Karpas-422 (cell line): ENCODE data around the gene SLFN5. TPM values are rescaled to one million over a fixed set of nuclear protein-coding genes. Genes with fewer than 3 reads are reported as not detected.

Source experiments
- DNase-seq: peaks from one replicate; pipeline ENCODE4 v3.0.0-alpha.2; 2015
- H2AFZ ChIP-seq: fragments of 200-600 bp; sonication (generic); 2 replicates; pipeline ENCODE4 v1.6.1; 2014; ENCODE audit warnings: antibody characterized with exemption, low read length, mixed read lengths
- H3K27ac ChIP-seq: fragments of 200-600 bp; sonication (generic); 2 replicates; pipeline ENCODE4 v1.5.1; 2014; ENCODE audit warnings: mild to moderate bottlenecking, low read length, moderate library complexity
- H3K27me3 ChIP-seq: fragments of 200-600 bp; sonication (generic); 2 replicates; pipeline ENCODE4 v1.6.1; 2014; ENCODE audit warnings: low read length, mixed read lengths
- H3K36me3 ChIP-seq: fragments of 200-600 bp; sonication (generic); 2 replicates; pipeline ENCODE4 v1.6.1; 2014; ENCODE audit warnings: low read length, mixed read lengths; ENCODE audit not compliant: insufficient read depth
- H3K4me1 ChIP-seq: fragments of 200-600 bp; sonication (generic); 2 replicates; pipeline ENCODE4 v1.6.1; 2014; ENCODE audit warnings: mild to moderate bottlenecking, low read length, mixed read lengths
- H3K4me2 ChIP-seq: fragments of 200-600 bp; sonication (generic); 2 replicates; pipeline ENCODE4 v1.6.1; 2014; ENCODE audit warnings: low read length, low read depth, mild to moderate bottlenecking; ENCODE audit not compliant: poor library complexity, severe bottlenecking
- H3K4me3 ChIP-seq: fragments of 200-600 bp; sonication (generic); 2 replicates; pipeline ENCODE4 v1.5.1; 2014; ENCODE audit warnings: mild to moderate bottlenecking, antibody characterized with exemption, low read length, mixed read lengths
- H3K79me2 ChIP-seq: fragments of 200-600 bp; sonication (generic); 2 replicates; pipeline ENCODE4 v1.6.1; 2014; ENCODE audit warnings: mild to moderate bottlenecking, low read length, mixed read lengths
- H3K9ac ChIP-seq: fragments of 200-600 bp; sonication (generic); 2 replicates; pipeline ENCODE4 v1.6.0; 2014; ENCODE audit warnings: low read length
- H3K9me2 ChIP-seq: fragments of 200-600 bp; sonication (generic), shearing (Covaris generic); replicated peaks from 2 replicates; pipeline ENCODE4 v1.6.0; 2014; ENCODE audit warnings: mild to moderate bottlenecking, low read length, moderate library complexity; ENCODE audit not compliant: insufficient read depth
- H3K9me3 ChIP-seq: fragments of 300-700, 200-600 bp; sonication (generic); 2 replicates; pipeline ENCODE4 v1.6.1; 2014; ENCODE audit warnings: low read length, mixed read lengths
- H4K20me1 ChIP-seq: fragments of 200-600 bp; sonication (generic); 2 replicates; pipeline ENCODE4 v1.6.1; 2014; ENCODE audit warnings: mild to moderate bottlenecking, antibody characterized with exemption, low read length, low read depth; ENCODE audit not compliant: insufficient read depth
- total RNA-seq: library from RNA; depleted of rRNA; stranded (reverse); fragments of >200 nt; shearing (Covaris generic); gene quantifications from 2 replicates; pipeline ENCODE4 v1.2.3, GENCODE V29; 2014; ENCODE audit warnings: low replicate concordance

Gene SLFN5
- total RNA-seq, 1 experiment from 2014 or later: 0.22 TPM

DNA sequence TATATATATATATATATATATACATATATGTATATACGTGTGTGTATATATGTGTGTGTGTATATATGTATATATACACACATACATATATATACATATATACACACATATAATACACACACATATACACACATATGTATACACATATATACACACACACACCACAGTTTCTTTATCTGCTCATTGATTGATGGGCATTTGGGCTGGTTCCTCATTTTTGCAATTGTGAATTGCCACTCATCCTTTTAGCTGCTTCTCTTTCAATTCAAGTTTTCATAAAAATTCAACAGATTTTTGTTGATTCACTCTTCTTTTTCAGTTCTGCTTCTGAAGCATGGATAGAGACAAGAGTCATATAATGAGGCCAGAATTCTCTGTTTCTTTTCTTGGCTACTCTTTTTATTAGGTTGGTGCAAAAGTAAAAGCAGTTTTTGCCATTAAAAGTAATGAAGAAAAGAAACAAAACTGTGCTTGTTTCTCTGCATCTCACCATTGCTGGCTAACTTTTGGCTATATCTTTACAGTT lies 44.5 kb downstream of the SLFN5 start:
- no peaks in the 10 kb centered on the region for H3K36me3 ChIP-seq
- H3K9me2 ChIP-seq: no peaks in the 10 kb centered on the region
- DNase-seq: no peak
- H3K79me2 ChIP-seq: no peaks in the 10 kb centered on the region
- no peak overlapping the region for H3K4me3 ChIP-seq
- no peak overlapping the region for H2AFZ ChIP-seq
- no peak overlapping the region for H3K4me2 ChIP-seq
- H3K27ac ChIP-seq: no peak overlapping the region
- H3K4me1 ChIP-seq: peaks cover 8% of the 10 kb centered on the region
- no peaks in the 10 kb centered on the region for H3K9me3 ChIP-seq
- no peaks in the 10 kb centered on the region for H4K20me1 ChIP-seq
- H3K9ac ChIP-seq: no peak overlapping the region
- H3K27me3 ChIP-seq: no peaks in the 10 kb centered on the region

GRCh38 chr17:35289222-35289621 lies 46.4 kb downstream of the SLFN5 start:
- Histone ChIP-seq H3K9me3 (no peaks in the 10 kb centered on the region), H3K4me3 (no peak overlapping the region), H3K4me1 (peaks cover 8% of the 10 kb centered on the region), H3K4me2 (no peak overlapping the region), H3K9me2 (no peaks in the 10 kb centered on the region), H3K36me3 (no peaks in the 10 kb centered on the region), H3K27me3 (no peaks in the 10 kb centered on the region), H3K27ac (no peak overlapping the region), H3K9ac (no peak overlapping the region), H2AFZ (no peak overlapping the region), H4K20me1 (no peaks in the 10 kb centered on the region), H3K79me2 (no peaks in the 10 kb centered on the region)
- no peak for DNase-seq

DNA sequence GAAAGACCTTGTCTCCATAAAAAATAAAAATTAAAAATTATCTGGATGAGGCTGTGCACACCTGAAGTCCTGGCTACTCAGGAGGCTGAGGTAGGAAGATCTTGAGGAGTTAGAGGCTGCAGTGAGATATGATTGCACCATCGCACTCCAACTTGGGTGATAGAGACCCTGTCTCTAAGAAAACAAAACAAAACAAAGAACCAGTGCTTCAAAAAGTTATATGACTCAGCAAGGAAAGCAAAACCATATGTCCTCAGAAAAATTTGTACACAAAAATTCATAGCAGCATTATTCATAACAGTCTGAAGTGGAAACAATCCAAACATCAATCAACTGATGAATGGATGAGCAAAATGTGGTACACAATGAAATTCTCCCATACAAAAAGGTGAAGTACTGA lies 48.9 kb downstream of the SLFN5 start:
- H3K9me3 ChIP-seq: no peaks in the 10 kb centered on the region
- no peak overlapping the region for H3K9ac ChIP-seq
- no peaks in the 10 kb centered on the region for H3K36me3 ChIP-seq
- H3K79me2 ChIP-seq: no peaks in the 10 kb centered on the region
- H2AFZ ChIP-seq: no peak overlapping the region
- H3K27ac ChIP-seq: no peak overlapping the region
- H3K9me2 ChIP-seq: no peaks in the 10 kb centered on the region
- H3K27me3 ChIP-seq: no peaks in the 10 kb centered on the region
- no peaks in the 10 kb centered on the region for H4K20me1 ChIP-seq
- H3K4me1 ChIP-seq: no peaks in the 10 kb centered on the region
- H3K4me3 ChIP-seq: no peak overlapping the region
- no peak overlapping the region for H3K4me2 ChIP-seq
- DNase-seq: no peak

DNA sequence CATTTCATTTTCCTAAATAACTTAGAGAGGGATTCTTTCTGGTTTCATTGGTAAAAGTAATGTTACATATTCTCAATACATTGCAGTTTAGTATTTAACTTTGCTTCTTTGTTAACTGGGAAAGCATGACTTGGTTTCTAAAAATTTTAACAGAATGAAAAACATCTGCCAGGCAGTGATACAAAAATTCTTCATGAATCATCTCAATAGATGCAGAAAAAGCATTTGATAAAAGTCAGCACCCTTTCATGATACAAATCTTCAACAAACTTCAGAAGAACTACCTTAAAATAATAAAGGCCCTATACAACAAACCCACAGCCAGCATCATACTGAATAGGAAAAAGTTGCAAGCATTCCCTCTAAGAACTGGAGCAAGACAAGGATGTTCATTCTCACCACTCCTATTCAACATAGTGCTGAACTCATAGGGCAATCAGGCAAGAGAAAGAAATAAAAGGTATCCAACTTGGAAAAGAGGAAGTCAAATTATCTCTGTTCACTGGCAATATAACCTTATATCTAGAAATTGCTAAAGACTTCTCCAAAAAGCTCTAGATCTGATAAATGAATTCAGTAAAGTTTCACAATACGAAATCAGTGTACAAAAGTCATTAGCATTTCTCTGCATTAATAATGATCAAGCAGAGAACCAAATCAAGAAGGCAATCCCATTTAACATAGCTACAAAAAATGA lies 50.4 kb downstream of the SLFN5 start:
- Histone ChIP-seq H3K9me3 (no peaks in the 10 kb centered on the region), H2AFZ (no peak overlapping the region), H3K9ac (no peak overlapping the region), H4K20me1 (no peaks in the 10 kb centered on the region), H3K9me2 (no peaks in the 10 kb centered on the region), H3K79me2 (no peaks in the 10 kb centered on the region), H3K36me3 (no peaks in the 10 kb centered on the region), H3K4me3 (no peak overlapping the region), H3K27me3 (no peaks in the 10 kb centered on the region), H3K4me1 (no peaks in the 10 kb centered on the region), H3K4me2 (no peak overlapping the region), H3K27ac (no peak overlapping the region)
- no peak for DNase-seq

DNA sequence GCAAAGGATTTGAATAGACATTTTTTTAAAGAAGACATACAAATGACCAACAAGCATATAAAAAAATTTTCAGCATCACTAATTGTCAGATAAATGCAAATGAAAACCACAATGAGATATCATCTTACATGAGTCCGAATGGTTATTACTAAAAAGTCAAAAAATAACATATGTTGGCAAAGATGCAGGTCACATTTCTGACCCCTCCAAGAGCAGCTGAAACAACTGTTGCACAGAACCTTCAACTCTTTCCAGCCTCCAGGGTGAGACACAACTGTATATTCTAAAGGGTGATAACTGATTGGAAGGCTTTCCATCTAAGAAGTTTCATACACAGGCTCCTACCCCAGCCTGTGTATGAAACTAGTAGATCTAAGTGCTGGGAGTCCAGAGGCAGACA lies 51.9 kb downstream of the SLFN5 start:
- H3K9me3 ChIP-seq: no peaks in the 10 kb centered on the region
- no peak overlapping the region for H3K4me2 ChIP-seq
- H3K36me3 ChIP-seq: no peaks in the 10 kb centered on the region
- H3K4me1 ChIP-seq: no peaks in the 10 kb centered on the region
- no peak overlapping the region for H3K4me3 ChIP-seq
- no peak overlapping the region for H3K27ac ChIP-seq
- H3K9ac ChIP-seq: no peak overlapping the region
- H3K79me2 ChIP-seq: no peaks in the 10 kb centered on the region
- H3K27me3 ChIP-seq: no peaks in the 10 kb centered on the region
- no peak overlapping the region for H2AFZ ChIP-seq
- DNase-seq: no peak
- no peaks in the 10 kb centered on the region for H3K9me2 ChIP-seq
- H4K20me1 ChIP-seq: no peaks in the 10 kb centered on the region

DNA sequence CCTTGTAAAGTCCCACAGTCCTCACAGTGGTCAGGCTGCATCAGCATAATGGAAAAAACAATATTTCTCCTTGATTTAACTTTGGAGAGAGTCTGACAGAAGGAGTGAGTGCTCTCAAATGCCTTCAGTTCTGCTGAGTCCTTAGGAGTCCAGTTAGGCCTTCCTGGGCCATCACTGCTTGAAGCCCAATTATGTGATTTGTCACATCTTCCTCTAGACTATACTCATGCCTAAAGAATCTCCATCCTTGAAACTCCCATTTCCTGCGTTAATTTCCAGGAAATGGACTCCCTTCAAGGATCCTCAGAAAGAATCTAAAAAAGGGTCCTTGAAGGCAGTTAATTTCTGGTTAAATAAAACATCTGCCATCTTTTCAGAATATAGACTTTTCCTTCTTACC lies 52.8 kb downstream of the SLFN5 start:
- no peaks in the 10 kb centered on the region for H3K27me3 ChIP-seq
- no peaks in the 10 kb centered on the region for H3K36me3 ChIP-seq
- H2AFZ ChIP-seq: no peak overlapping the region
- no peak overlapping the region for H3K27ac ChIP-seq
- no peaks in the 10 kb centered on the region for H3K79me2 ChIP-seq
- no peaks in the 10 kb centered on the region for H4K20me1 ChIP-seq
- DNase-seq: no peak
- H3K4me2 ChIP-seq: no peak overlapping the region
- H3K9me2 ChIP-seq: no peaks in the 10 kb centered on the region
- no peaks in the 10 kb centered on the region for H3K9me3 ChIP-seq
- no peak overlapping the region for H3K4me3 ChIP-seq
- H3K9ac ChIP-seq: no peak overlapping the region
- no peaks in the 10 kb centered on the region for H3K4me1 ChIP-seq

DNA sequence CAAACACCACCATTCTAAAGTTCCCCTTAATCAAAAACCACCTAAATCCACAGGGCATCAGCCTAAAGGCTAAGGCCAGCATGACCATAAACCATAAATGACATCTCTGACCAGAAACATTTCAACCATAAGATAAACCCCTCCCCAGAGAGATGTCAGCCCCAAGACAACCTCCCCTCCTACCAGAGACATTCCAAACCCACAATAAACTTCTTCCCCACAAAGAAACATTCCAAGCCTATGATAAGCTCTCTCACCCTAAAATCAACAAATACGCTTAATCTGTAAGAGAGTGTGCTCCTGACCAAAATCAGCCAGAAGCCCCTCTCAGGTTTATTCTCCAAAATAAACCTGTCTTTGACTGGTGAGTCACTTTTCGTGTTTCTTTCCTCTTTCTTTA lies 54.8 kb downstream of the SLFN5 start:
- Histone ChIP-seq H3K9ac (no peak overlapping the region), H3K79me2 (no peaks in the 10 kb centered on the region), H3K27me3 (no peaks in the 10 kb centered on the region), H3K27ac (no peak overlapping the region), H2AFZ (no peak overlapping the region), H3K36me3 (no peaks in the 10 kb centered on the region), H3K4me3 (no peak overlapping the region), H3K4me2 (no peak overlapping the region), H3K9me3 (no peaks in the 10 kb centered on the region), H3K9me2 (no peaks in the 10 kb centered on the region), H3K4me1 (no peaks in the 10 kb centered on the region), H4K20me1 (no peaks in the 10 kb centered on the region)
- no peak for DNase-seq

DNA sequence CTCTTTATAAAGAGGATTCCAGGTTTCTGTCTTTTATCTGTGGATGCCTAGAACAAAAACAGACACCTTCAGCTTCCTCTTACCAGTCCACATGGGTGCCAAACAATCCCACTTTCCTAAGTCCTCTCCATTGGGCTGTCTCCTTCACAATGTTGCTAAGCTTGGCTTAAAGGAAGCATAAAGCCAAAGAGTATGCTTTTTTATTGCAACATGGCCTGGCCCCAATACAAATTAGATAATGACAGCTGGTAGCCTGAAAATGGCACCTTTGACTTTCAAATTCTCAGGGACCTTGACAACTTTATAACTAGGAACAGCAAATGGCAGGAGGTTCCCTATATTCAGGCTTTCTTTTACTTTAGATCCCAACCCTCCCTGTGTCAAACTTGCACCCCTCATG lies 55.8 kb downstream of the SLFN5 start:
- no peak overlapping the region for H3K4me2 ChIP-seq

More for the DNA sequence above, 55.8 kb downstream of the SLFN5 start:
- H3K4me3 ChIP-seq: no peak overlapping the region
- no peaks in the 10 kb centered on the region for H3K79me2 ChIP-seq
- no peak for DNase-seq
- no peaks in the 10 kb centered on the region for H3K27me3 ChIP-seq
- no peak overlapping the region for H3K9ac ChIP-seq
- H3K27ac ChIP-seq: no peak overlapping the region
- H2AFZ ChIP-seq: no peak overlapping the region
- no peaks in the 10 kb centered on the region for H3K9me3 ChIP-seq
- H3K4me1 ChIP-seq: no peaks in the 10 kb centered on the region
- H3K9me2 ChIP-seq: no peaks in the 10 kb centered on the region
- no peaks in the 10 kb centered on the region for H4K20me1 ChIP-seq
- H3K36me3 ChIP-seq: no peaks in the 10 kb centered on the region
